CD4-positive, alpha-beta T cell treated with Interleukin-17A for 1 hour (primary cell): ENCODE measurements around the gene WWOX.
A peak's percentile ranks its signal among the peaks of the same experiment; 100 is the strongest.

Experiments used
- DNase-seq: peaks from one replicate; pipeline ENCODE4 v3.0.0-alpha.2; 2020

The WWOX gene

DNA sequence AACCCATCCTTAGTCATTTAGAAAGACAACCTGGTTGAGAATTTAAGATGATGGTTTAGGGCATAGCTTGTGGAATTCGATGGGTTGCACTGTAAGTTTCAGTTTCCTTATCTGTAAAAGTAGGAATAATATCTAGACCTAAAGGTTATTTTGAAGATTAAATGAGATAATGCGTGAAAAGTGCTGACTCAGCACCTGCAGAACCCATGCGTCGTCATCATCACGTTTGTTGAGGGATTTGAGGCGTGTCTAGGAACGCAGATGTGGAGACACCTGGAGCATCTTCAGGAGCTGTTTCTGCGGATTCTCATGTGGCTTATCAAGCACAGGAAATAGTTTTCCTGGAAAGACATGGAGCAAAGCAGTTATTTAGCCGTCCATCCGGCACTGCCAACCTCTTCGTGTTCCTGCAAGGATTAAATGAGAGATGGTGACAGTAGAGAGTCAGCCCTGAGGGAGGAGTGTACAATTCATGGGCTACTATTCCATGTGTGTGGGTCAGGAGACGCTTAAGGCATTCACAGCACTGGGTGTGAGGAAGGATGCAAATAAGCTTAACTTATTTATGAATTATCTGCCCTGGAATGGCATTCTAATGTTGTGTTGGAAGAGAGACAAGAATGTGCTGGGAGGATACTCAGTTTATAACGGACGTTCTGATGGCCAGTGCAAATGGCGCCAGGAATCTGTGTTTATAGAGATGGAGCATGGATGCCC lies 965.0 kb downstream of the WWOX start:
- DNase-seq, result no peak

DNA sequence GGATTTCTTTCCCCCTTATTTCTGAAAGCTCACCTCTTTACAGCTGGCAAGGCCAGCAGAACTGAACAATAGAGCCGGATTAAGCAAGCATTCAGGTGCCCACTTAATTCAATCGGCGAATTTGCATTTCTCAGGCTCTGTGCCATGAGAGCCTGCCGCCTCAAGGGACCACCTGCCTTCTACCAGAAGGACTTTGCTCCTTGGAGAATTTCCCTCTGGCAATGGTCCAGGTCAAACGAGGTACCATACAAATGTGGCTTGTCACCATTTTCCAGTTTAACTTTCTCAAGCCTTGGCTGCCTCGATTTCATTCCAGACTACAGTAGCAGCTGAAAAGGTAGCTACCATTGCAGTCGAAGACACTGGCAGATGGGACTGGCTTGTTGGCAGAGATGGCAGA lies 967.1 kb downstream of the WWOX start:
- DNase-seq, result no peak

DNA sequence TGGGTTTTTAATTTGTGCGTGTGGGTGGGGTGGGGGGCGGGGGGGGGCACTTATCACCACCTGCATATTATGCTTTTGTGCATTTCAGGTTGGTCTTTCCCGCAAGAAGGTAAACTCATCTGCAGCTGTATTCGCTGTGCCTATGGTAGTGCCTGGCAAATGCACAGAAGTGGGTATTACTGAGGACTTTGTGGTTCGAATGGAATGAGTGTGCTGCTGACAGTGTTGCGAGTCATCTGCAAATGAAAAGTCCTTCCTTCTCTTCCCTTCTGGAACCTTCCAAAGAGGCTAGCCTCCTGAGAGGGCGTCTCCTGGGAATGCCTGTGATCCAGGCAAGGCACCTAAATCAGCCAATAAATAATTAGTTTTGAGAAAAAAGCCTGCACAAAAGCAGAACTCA lies 968.1 kb downstream of the WWOX start:
- no peak for DNase-seq

DNA sequence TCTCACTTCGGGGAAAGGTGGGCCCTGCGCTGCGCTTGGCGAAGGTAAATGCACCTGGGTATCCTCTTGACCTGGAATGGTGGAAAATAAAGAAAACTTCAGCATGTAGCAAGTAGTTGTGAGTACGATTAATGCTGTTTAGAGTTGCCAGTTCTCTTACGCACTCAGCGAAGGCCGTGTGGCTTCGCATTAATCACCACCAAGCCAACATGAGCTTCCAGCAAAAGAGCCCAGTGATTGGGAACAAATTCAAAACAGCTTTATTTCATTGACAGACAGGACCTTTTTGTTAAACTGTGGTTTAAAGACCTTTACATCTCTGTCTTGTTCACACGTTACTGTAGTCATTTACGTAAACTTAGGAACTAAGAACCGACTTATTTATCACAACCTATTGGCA lies 969.7 kb downstream of the WWOX start:
- no peak for DNase-seq

DNA sequence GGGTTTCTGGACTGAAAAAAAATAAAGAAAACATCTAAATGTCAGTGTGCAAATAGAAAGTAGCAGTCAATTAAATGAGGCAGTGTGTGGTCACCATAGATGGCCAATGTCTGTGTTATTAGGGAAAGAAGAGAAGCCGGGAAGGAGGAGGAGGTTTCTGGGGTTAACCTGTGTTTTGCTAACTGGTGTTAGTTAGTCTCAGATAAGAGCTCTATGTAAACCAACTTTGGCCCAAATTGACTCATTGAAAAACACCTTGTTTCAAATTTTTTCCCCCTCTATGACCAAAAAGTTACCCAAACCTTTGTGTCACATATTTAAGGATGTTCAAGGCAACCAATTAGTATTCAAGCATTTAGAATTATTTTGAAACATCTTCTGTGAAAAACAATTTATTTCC lies 970.2 kb downstream of the WWOX start:
- DNase-seq, result no peak

DNA sequence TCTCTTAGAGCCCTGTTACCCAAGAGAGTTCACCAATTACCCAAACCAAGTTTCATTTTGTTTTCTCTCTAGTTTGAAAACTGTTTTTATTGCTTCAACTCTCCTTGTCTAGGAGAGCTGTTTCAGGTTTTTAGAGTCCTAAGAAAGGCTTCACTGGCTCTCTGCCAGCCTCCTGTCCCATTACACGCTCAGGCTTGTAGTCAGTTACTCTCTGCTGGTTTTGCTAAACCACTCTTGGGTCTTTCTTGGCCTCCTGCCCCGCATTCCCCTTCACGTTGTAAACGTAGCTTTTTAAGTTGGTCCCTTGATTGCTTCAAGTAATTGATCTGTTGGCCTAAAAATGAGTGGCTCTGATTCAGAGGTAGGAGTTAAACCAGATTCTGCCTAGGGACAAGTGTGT lies 972.0 kb downstream of the WWOX start:
- DNase-seq, result no peak

DNA sequence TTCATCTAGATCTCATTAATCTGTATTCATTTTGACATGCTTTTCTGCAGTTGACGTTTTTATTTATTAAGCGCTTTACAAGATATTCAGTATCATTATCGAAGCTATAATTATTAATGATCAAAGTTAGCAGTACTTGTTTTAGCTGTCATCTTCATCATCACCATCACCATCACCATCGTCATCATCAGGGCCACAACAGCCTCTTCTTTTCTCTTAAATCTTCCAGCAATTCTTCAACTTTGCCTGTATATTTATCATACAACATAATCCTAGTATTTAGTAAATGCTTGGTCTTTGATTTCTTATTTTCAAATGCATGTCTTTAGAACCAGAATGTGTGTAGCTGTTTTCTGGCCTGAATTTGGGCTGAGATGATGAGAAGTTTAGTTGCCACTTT lies 973.1 kb downstream of the WWOX start:
- DNase-seq, result no peak

DNA sequence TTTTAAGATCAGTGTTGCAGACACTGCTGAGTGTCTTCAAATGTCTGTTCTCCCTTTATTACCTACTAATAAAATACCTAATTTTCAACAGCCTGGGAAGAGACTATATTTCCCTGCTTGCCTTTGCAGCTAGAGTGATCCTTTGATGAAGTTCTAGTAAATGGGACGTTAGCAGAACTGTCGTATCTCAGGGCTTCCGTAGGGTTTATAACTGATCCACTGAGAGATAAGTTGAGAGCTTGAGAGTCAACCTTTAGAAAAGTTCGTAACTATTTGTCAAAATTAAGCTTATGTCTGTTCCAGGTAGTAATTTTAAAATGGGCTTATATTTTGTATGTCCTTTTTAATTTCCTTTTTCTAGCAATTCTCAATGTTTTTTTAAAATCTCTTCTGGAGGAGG lies 974.1 kb downstream of the WWOX start:
- DNase-seq, result no peak

DNA sequence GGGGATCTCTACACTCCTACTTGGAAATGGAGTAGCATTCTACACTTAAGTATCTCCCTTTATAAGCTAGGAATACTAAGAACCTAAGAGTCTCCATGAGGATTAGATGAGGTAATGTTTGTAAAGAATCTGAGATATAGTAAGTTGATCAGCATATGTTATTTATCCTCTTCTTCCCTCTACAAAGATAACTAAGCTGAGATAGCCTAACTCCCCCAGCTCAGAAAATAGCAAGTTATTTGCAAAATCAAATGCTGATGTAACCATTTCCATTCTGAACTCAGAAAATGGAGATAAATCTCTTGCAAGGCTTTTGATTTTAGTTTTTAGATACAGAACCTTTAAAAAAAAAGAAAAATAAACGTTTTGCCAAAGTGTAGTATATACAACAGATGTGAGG lies 975.1 kb downstream of the WWOX start:
- no peak for DNase-seq

DNA sequence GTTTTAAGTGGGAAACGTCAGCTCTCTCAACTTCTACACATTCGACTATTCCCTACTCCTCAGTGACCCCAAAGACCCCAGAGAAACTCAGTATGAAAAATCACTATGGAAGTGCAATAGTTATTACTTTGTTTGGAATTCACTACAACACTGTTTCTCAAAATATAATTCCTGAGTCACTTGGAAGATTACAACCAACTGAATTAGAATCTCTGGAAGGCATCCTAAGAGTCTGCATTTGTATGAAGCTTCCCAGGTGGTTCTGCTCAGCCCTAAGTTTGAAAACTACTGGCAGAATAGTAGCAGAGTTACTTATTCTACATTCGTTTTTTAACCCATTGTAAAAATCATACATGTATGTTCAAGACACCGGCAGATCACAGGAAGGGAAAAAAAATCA lies 975.5 kb downstream of the WWOX start:
- DNase-seq, result no peak

DNA sequence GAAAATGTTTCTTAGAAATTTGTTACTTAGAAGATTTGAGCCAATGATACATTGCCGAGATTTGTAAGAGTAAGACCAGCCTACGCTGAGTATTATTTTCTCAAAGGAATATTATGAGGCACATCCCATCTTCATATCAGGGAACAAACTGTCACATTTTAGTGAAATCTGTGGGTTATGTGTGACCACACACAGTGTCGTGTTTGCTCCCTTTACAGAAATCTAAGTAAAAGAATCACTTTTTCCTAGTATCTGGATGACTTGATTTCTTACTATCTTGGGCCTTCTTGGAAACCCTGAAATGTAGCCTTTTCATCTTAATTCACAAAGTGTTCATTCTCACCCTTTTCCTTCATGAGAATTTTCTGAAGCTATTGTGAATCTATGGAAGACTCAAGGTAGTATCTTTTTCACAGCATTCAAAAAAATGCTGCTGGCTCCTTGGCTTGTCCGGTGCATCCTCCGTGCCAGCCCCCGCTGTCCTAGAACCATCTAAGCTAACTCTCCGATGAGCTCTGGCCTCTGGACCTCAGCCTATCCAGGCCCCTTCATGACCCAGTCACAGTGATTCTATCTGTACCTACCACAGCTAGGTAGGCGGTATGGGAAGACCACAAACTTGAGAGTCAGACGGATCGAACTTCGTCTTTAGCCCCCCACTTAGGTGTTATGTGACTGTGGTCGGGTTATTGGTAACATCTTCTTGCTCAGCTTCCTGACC lies 976.8 kb downstream of the WWOX start:
- DNase-seq, result no peak

DNA sequence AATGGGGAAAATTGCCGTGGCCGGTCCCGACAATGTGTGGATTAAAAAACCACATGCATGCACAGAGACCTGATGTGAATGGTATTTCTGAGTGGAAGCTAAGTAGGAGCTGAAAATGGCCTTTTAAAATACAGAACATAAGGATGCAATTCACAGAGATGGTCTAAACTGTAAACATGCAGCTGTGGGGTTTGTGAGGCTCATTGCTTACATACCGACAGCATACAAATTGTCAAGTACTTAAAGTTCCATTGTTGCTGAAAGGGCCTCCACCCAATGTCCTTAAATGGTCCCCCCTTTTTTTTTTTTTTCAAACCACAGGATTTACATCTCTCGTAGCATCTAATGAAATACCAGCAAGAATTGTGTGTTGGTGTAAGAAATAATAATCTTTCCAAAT lies 977.9 kb downstream of the WWOX start:
- no peak for DNase-seq

DNA sequence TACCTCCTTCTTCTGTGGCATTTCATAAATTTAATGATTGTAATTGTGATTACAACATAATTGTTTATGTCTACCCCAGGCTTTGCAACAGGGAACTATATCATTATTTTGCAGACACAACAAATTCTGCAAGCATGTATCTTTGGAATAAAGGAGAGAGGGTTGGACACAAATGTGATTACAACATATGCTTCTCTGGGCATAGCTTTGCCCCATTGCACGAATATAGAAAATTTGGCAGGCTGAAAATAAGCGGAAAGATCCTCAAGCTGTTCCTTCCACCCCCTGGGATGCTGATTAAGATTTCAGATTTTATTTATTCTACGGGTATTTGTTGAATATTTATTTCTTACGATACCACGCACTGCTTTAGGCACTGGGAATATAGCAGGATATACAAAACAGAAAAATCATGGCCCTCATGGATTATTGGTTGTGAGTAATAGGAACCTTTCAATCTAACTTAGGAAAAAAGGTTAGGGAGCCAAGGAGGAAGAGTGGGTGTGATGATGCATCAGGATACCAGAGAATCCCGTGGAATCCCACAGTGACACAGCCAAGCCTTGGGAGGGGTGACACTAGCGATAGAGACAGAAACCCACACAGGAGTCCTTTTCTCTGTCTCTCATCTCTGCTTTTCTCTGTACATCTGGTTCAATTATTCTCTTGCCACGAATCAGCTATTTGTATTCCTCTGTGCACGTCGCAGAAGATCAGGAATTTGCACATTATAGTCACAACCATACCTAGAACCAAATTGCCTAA lies 980.4 kb downstream of the WWOX start:
- no peak for DNase-seq

DNA sequence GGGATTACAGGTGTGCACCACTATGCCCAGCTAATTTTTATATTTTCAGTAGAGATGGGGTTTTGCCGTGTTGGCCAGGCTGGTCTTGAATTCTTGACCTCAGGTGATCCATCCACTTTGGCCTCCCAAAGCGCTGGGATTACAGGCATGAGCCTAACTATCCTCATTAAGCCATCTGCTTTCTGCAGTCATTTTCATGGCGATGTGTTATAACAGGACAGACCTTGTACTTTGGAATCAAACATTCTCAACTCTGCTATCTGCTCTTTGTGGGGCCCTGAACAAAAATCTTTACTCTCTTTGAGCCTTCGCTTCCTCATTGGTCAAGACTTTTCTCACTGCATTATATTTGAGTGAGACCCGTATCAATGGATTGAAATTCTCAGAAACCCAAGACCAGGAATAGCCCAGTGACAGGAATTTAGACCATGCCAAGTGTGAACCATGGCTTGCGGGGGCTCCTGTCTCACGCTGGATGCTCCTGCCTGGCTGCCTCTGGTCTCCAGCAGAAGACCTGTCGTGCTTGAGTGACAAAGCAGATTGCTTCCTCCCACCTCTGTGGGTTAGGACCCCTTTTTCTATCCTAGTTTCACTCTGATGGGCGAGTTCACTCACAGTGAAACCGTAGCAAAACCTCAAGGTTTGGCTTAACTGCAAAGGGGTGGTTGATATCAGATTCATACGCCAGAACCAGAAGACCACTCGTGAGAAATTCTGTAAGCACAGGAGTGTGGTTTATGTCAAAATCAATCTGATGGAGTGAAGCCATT lies 982.0 kb downstream of the WWOX start:
- DNase-seq, result no peak

DNA sequence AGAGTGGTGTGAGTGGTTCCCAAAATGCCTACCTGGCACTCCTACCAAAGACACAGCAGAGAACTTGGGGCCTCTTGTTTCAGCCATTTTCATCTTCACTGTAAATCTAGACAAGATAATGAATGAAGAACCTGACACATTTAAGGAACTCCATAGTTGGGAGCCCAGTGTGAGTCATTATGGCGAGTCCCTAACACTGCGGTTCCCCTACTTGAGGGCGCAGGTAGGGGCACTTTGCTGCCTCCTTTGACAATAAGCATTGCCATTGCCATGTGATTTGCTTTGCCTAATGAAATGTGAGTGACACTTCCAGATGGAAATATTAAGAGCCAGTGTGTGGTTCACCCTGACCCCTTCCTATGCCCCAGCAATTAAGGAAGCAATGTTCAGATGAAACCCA lies 983.5 kb downstream of the WWOX start:
- DNase-seq, result no peak

DNA sequence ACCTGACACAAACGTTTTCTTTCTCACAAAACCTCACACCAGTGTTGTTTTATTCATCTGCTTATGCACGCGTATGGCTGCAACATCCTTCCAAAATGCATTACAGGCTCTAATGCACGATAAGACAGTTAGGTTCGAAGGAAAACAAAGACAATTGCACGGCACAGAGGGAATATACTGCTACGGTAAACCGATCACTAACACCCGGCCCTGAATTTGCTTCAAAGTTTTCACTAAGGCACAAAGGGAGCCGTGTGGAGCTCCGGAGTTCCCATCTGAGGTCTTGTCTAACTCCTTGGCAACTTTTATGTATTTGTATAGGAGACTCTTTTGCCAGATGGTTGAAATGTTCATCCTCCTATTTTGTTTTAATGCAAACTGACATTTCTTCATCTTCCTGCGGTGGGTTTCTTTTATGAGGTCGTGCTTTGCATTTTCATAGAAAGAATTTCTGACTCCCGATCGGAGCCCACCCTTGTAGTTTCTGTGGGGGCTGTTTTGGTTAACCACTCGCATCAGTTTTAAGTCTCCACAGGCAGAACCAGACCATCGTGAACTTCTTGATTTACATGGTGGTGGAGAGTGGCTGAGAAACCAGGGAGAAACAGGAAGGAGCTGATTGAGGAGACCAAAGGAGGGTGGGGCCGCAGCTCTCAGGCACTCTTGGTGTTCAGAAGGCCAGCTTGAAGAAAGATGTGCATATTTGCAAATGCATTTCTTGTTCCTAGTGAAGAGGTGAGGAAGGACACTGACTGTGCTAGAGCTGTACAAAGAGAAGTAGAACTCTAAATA lies 984.2 kb downstream of the WWOX start:
- DNase-seq, result no peak

DNA sequence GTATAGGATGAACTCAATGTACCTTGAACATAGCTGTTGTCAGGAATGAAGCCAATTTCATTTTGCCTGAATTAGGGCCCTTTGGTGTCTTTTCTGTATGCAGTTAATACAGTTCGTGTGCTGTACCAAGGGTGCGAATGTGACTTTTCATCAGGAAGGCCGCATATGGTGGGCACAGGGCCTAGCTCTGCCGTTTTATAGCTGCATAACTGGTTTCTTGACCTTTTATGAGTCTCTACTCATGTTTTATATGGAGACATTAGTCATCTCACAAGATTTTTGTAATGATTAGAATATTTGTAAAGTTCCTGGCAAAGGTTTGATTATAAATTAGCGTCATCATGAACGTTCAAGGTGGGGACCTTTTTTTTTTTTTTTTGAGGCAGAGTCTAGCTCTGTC lies 989.5 kb downstream of the WWOX start:
- no peak for DNase-seq

DNA sequence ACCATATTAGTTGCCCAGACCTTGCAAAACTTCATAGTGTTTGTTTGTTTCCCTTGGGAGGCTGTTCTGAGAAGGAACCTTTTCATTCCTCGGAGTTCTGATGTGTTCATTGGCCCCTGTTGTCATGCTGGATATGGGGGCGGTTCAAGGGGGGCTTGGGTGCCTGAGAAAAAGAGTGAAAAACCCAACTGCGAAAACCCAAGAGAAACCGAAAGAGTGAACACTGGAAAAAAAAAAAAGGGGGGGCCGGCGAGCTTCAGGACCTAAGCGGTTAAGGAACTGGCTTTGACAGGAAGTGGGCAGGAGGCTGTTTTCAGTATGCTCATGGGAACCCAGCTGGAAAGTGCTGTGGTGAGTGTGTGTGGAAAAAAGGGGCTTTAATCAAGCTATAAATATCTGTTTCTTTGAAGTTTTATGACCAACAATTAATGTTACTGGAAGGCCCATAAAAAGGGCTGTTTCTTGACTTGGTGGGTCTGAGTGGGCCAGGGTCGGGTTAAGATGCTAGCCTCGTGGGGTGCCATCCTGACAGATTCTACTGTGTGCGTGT lies 990.4 kb downstream of the WWOX start:
- DNase-seq, result peak; percentile 63

DNA sequence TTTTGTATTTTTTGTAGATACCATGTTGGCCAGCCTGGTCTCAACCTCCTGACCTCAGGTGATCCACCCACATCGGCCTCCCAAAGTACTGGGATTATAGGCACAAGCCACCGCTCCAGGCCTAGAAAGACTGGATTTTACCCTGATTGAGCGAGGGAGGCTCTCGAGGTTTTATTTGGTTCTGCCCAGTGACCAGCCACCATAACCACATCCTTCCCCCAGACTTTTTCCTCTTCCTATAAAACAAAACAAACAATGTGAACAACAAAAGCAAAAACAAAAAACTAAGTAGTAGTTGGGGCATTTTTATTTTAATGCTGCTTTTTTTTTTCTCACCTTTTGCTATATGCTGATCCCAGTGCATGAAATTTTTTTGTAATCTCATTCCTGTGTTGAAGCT lies 991.5 kb downstream of the WWOX start:
- DNase-seq, result no peak

DNA sequence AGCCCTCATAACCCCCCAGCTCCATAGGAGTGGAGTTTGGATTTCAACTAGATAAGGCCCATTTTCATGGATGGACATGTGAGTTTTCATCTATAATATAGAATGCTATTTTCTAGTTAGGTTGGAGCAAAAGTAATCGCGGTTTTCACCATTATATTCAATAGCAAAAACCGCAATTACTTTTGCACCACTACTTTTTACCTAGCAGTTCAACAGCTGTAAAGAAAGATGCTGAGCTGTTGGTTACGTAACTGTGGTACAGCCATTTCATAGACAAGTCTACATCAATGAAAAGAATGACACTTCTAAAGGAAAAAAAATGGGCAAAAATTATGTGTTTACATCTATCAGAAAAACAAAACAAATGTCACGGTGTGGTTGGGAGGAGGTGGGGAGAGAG lies 993.4 kb downstream of the WWOX start:
- no peak for DNase-seq

DNA sequence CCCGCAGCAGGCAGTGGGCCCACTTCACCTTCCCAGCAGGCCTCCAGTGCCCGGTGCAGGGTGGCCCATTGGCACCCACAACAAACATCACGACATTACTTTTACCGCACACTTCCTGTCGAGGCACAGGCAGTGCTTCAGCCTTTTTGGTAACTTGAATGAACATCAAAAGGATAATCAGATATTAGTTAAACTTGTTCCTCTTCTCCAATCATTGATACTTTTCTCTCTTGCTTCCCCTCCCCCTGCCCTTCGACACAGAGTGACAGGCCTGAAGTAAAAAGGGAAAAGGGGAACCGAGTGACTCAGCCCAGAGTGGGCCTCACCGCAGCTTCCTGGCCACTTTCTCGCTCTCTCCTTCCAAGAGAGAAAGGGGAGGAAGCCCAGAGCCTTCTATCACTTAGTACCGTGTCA lies 994.1 kb downstream of the WWOX start:
- DNase-seq, result peak; percentile 42

DNA sequence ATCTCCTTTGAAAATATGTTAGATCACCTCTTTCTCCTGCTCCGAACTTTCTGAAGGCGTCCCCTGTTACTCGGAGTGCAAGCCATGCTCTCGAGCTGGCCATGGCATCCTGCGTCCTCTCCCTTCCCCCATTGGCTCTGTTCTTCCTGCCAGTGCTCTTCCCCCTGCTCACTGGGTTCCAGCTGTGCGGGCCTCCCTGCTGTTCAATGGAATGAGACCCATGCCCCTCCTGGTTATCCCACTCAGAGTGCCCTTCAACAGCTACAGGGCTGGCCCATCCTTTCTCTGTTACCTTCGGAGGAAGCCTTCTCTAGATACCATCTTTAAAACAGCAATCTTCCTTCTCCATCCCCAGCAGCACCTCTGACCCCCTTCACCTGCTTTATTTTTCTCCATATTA lies 996.8 kb downstream of the WWOX start:
- DNase-seq, result no peak
